Measurements from ENCODE around the gene RAD51B. TPM values are rescaled to one million over a fixed set of nuclear protein-coding genes. Genes with fewer than 3 reads are reported as not detected.

Gene RAD51B
- total RNA-seq, 1 experiment from 2014 or later: 20.0 TPM

DNA sequence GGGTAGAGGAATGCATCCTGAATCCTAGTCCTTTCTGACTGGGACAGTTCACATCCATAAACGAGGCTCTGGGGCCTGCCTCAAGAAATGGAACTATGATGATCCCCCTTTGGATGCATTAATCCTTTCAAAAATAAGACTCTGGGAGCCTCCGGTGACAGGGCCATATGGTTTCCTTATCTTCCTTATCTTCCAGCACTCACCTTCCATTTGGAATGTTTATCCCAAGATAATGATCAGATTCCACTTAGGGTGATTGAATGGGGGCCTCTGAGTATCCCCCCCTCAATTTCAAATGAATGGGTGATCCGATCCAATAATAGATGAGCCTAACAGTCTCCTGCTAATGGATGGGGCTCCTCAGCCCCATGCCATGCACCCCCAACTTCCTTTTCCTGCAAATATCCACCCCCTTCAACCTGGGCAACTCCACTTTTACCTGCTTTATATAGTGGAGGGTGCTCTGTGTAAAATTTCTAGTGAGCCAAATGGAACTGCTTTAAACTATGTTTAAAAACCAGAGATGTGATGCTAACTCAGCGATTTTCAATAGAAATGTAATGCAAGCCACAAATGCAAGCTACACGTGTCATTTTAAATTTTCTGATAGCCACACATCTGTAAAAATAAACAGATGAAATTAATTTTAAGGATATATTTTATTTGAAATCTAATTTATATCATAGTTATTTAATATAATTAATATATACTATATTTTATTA is 815.5 kb downstream of the RAD51B start:
- ATAC-seq (no peak), DNase-seq (ENCODE audit: low read depth, low spot score) (no peak)
- Histone ChIP-seq H3K36me3 (ENCODE audit: control insufficient read depth in 1 of 2, insufficient read depth in 2 of 2, low read length in 2 of 2) (no peaks in the 10 kb centered on the region), H3K9ac (ENCODE audit: low read length) (no peak overlapping the region), H3K9me3 (ENCODE audit: control insufficient read depth in 1 of 2, insufficient read depth in 1 of 2, low read depth in 1 of 2, low read length in 2 of 2) (no peaks in the 10 kb centered on the region), H3K79me2 (ENCODE audit: insufficient read depth, low read length) (no peaks in the 10 kb centered on the region), H4K20me1 (ENCODE audit: insufficient read depth) (no peaks in the 10 kb centered on the region), H3K4me1 (ENCODE audit: control insufficient read depth in 1 of 2, insufficient read depth in 2 of 2, low read length in 2 of 2) (peaks cover 16 to 17% of the 10 kb centered on the region in 2 experiments; a peak in 2 of 4 replicates), H3K4me3 (replicated peaks in 1 of 2; ENCODE audit: low read depth in 1 of 2, low read length in 2 of 2) (no peak overlapping the region), H3K27me3 (ENCODE audit: insufficient read depth, low read length) (no peaks in the 10 kb centered on the region), H3K27ac (ENCODE audit: low read depth, low read length) (no peak overlapping the region), H3K9me2 (ENCODE audit: insufficient read depth) (0 out of 2 replicates have a peak, but pooled peaks cover 3% of the 10 kb centered on the region), H3K4me2 (ENCODE audit: low read length) (no peak overlapping the region), H2AFZ (ENCODE audit: low read depth, low read length, poor library complexity, severe bottlenecking) (no peak overlapping the region)
- no peak for TF ChIP-seq EGR1 (IDR thresholded peaks at IDR 0.05; ENCODE audit: low read depth)
- TF ChIP-seq, protein P1, sequence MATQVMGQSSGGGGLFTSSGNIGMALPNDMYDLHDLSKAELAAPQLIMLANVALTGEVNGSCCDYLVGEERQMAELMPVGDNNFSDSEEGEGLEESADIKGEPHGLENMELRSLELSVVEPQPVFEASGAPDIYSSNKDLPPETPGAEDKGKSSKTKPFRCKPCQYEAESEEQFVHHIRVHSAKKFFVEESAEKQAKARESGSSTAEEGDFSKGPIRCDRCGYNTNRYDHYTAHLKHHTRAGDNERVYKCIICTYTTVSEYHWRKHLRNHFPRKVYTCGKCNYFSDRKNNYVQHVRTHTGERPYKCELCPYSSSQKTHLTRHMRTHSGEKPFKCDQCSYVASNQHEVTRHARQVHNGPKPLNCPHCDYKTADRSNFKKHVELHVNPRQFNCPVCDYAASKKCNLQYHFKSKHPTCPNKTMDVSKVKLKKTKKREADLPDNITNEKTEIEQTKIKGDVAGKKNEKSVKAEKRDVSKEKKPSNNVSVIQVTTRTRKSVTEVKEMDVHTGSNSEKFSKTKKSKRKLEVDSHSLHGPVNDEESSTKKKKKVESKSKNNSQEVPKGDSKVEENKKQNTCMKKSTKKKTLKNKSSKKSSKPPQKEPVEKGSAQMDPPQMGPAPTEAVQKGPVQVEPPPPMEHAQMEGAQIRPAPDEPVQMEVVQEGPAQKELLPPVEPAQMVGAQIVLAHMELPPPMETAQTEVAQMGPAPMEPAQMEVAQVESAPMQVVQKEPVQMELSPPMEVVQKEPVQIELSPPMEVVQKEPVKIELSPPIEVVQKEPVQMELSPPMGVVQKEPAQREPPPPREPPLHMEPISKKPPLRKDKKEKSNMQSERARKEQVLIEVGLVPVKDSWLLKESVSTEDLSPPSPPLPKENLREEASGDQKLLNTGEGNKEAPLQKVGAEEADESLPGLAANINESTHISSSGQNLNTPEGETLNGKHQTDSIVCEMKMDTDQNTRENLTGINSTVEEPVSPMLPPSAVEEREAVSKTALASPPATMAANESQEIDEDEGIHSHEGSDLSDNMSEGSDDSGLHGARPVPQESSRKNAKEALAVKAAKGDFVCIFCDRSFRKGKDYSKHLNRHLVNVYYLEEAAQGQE (IDR thresholded peaks at IDR 0.05; ENCODE audit: low read depth): no peak
- TF ChIP-seq EZH2phosphoT487 (IDR thresholded peaks at IDR 0.05; ENCODE audit: borderline replicate concordance): no peak
- TF ChIP-seq ZNF274 (IDR thresholded peaks at IDR 0.05; ENCODE audit: low read depth, low read length): no peak
- no peak for TF ChIP-seq CEBPB (IDR thresholded peaks at IDR 0.05; ENCODE audit: low read depth)
- TF ChIP-seq POLR2A (IDR thresholded peaks at IDR 0.05; ENCODE audit: borderline replicate concordance, extremely low read depth, insufficient read depth, insufficient read length): no peak
- no peak for TF ChIP-seq EZH2 (IDR thresholded peaks at IDR 0.05)
- no peak for TF ChIP-seq TCF7L2 (IDR thresholded peaks at IDR 0.05; ENCODE audit: borderline replicate concordance, extremely low read depth, insufficient read depth, insufficient read length)
- no peak for TF ChIP-seq SP1 (IDR thresholded peaks at IDR 0.05; ENCODE audit: low read depth)
- TF ChIP-seq POLR2AphosphoS5 (IDR thresholded peaks at IDR 0.05; ENCODE audit: low read depth, low read length): no peak
- TF ChIP-seq CBX3 (IDR thresholded peaks at IDR 0.05; ENCODE audit: low read depth): no peak
- TF ChIP-seq FOSL1 (IDR thresholded peaks at IDR 0.05; ENCODE audit: low read depth): no peak
- no peak for TF ChIP-seq CTCF (IDR thresholded peaks at IDR 0.05 in 2 of 3, conservative IDR thresholded peaks at IDR 0.05 in 1 of 3; ENCODE audit: borderline replicate concordance in 1 of 3, insufficient read depth in 1 of 3, low read depth in 2 of 3, low read length in 2 of 3)
- no peak for TF ChIP-seq JUND (IDR thresholded peaks at IDR 0.05)
- no peak for TF ChIP-seq ELF1 (IDR thresholded peaks at IDR 0.05; ENCODE audit: borderline replicate concordance, low read depth)
- POLR2A ChIA-PET: no interaction called here
- RAD21 ChIA-PET (ENCODE audit: low non-redundant PET in 1 of 2, low total read pairs in 2 of 2, uncharacterized antibody in 2 of 2, unreplicated experiment in 2 of 2): no interaction called here
- no TSS peak for BruUV-seq (replicated peaks)
- CTCF ChIA-PET: no interaction called here
- intact Hi-C loops (cut with micrococcal nuclease): no loop called here

Data from HCT116 (cell line).